Upper lobe of left lung (tissue), 6 donors: ENCODE measurements around the gene AKAP14. TPM values are rescaled to one million over a fixed set of nuclear protein-coding genes. Genes with fewer than 3 reads are reported as not detected.
"Not testable (repeated sequence)": the region's sequence is repeated elsewhere in the genome, so short reads cannot be mapped to it uniquely, and the experiment has no call there.

Experiments
- ATAC-seq, 2 donors: fragments of 200-7000 bp; cut with Tn5 transposase; one replicate each; pipeline ENCODE4 v1.9.1; 2022; ENCODE audit warnings: mild to moderate bottlenecking in 2 of 2, moderate library complexity in 2 of 2; ENCODE audit not compliant: low FRiP score in 2 of 2
- DNase-seq, 2 donors: peaks; one replicate each; pipeline ENCODE4 v3.0.0-alpha.2; 2019 to 2020
- H3K27ac ChIP-seq, 4 donors: fragments of 200-600 bp; sonication (generic); one replicate each; pipeline ENCODE4 v1.5.1; 2016 to 2019
- H3K27me3 ChIP-seq, 4 donors: fragments of 200-600 bp; sonication (generic); one replicate each; pipeline ENCODE4 v1.5.1; 2017 to 2019
- H3K36me3 ChIP-seq, 4 donors: fragments of 200-600 bp; sonication (generic); one replicate each; pipeline ENCODE4 v1.5.1; 2016 to 2019
- H3K4me1 ChIP-seq, 4 donors: fragments of 200-600 bp; sonication (generic); one replicate each; pipeline ENCODE4 v1.5.1; 2018 to 2019
- H3K4me3 ChIP-seq, 4 donors: fragments of 200-600 bp; sonication (generic); one replicate each; pipeline ENCODE4 v1.5.1; 2017 to 2019; ENCODE audit warnings: mild to moderate bottlenecking in 2 of 4, moderate library complexity in 1 of 4
- H3K9me3 ChIP-seq, 4 donors: fragments of 200-600 bp; sonication (generic); one replicate each; pipeline ENCODE4 v1.5.1; 2018 to 2019
- EP300 ChIP-seq, 4 donors: sonication (generic); formaldehyde crosslinking; IDR thresholded peaks; one replicate each; pipeline ENCODE4 v1.5.1; 2017; ENCODE audit warnings: antibody characterized with exemption in 4 of 4, control low read depth in 2 of 4
- POLR2A ChIP-seq, 4 donors: fragments of 450-650 bp; IDR thresholded peaks; one replicate each; pipeline ENCODE4 v1.5.1; 2016 to 2017; ENCODE audit warnings: antibody characterized with exemption in 4 of 4, mild to moderate bottlenecking in 2 of 4
- POLR2AphosphoS5 ChIP-seq, 2 donors: sonication (generic); formaldehyde crosslinking; IDR thresholded peaks; one replicate each; pipeline ENCODE4 v1.5.1; 2017; ENCODE audit warnings: antibody characterized with exemption in 2 of 2
- WGBS, 2 donors: methylation state at CpG; one replicate each; pipeline ENCODE4 v1.1.5; 2017 to 2018; 5-methylcytosine and 5-hydroxymethylcytosine counted together
- total RNA-seq, 6 donors: library from RNA; depleted of rRNA in 4 of 6; stranded (reverse); fragments of >200 nt in 4 of 6; gene quantifications; one replicate each; pipeline versions ENCODE4 v1.1.0 to v1.2.1, GENCODE V29; 2016 to 2021
- TF ChIP-seq, protein P1 (sequence below), 6 experiments: fragments of 450-650 bp in 4 of 6; fragments of 200-600 bp in 2 of 6; sonication (generic) in 2 of 6; IDR thresholded peaks; one replicate each; pipeline ENCODE4 v1.5.1; 2016 to 2019; ENCODE audit warnings: antibody characterized with exemption in 6 of 6
- donor health status: DM: no; HTN: no; CAD: no; lungs with moderate emphysema.
- donor health status: DM: no; HTN: yes; CAD: no; lungs with severe emphysema.

The AKAP14 gene
- total RNA-seq, 6 donors from 2014 or later: 0.31 to 13.5 (median 3.0) TPM; not detected in 1

DNA sequence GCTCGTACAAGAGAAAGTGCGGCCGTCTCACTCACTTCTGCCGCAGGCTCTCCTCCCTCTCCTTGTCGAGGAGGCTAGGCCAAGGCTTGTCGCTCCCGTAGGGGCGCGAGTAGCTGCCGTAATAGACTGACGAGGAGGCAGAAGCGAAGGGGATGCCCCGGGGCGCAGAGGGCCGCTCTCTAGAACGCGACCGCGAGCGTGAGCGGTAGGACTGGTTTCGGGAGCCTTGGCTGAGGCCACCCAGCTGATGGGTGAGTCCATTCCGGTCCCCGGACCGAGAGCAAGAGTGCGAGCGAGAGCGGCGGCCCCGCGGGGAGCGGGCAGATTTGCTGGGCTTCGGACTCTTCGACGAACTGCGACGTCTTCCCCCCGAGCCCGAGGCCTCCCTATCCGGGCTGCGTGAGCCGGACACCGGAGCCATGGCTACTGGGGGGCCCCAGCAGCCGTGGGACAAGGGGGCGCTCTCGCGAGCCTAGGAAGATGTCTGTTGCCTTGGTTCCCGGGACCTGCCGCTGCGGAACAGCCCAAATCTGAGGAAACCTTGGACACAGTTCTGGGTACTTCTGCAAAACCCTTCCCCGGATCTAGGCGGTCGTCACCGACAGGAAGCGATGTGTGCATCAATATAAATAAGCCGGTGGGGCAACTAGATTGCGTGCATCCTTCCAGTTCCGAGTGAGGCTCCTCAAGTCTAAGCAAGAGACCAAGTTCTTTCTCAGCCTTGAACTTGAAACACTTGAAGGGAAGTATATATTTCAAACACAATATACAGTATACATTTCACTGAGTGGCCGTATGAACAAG is 47.7 kb downstream of the AKAP14 start, which contains the start of gene NKAP:
Gene NKAP (minus strand): TSS at position 567 of the 804 bp plus-strand sequence. CDS start 146 bp downstream, at position 421.
- ATAC-seq (peak; percentile 94 to 99), DNase-seq (peak; percentile 78 to 89)
- peak within 1 kb of the TSS; percentile 84 to 92 (median 88) for H3K27ac ChIP-seq
- H3K4me1 ChIP-seq: peaks cover 5 to 15% (median 10%) of the 10 kb centered on the region in 4 donors
- TF ChIP-seq EP300 (IDR thresholded peaks at IDR 0.05) (peak in 1 of 4 donors; percentile 3), POLR2AphosphoS5 (IDR thresholded peaks at IDR 0.05) (peak; percentile 56 to 70), POLR2A (IDR thresholded peaks at IDR 0.05) (peak in 3 of 4 donors; percentile 28 to 65 (median 46))
- TF ChIP-seq, protein P1, sequence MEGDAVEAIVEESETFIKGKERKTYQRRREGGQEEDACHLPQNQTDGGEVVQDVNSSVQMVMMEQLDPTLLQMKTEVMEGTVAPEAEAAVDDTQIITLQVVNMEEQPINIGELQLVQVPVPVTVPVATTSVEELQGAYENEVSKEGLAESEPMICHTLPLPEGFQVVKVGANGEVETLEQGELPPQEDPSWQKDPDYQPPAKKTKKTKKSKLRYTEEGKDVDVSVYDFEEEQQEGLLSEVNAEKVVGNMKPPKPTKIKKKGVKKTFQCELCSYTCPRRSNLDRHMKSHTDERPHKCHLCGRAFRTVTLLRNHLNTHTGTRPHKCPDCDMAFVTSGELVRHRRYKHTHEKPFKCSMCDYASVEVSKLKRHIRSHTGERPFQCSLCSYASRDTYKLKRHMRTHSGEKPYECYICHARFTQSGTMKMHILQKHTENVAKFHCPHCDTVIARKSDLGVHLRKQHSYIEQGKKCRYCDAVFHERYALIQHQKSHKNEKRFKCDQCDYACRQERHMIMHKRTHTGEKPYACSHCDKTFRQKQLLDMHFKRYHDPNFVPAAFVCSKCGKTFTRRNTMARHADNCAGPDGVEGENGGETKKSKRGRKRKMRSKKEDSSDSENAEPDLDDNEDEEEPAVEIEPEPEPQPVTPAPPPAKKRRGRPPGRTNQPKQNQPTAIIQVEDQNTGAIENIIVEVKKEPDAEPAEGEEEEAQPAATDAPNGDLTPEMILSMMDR (IDR thresholded peaks at IDR 0.05): peak in 1 of 6 experiments; percentile 8
- H3K4me3 ChIP-seq: peak within 1 kb of the TSS; percentile 42 to 78 (median 64)
- H3K36me3 ChIP-seq: no peaks in the 10 kb centered on the region
- H3K9me3 ChIP-seq: no peaks in the 10 kb centered on the region
- 0 to 41% methylated on average over 4 to 48 of the region's 59 CpGs for WGBS, 2 donors
- H3K27me3 ChIP-seq: no peaks in the 10 kb centered on the region

DNA sequence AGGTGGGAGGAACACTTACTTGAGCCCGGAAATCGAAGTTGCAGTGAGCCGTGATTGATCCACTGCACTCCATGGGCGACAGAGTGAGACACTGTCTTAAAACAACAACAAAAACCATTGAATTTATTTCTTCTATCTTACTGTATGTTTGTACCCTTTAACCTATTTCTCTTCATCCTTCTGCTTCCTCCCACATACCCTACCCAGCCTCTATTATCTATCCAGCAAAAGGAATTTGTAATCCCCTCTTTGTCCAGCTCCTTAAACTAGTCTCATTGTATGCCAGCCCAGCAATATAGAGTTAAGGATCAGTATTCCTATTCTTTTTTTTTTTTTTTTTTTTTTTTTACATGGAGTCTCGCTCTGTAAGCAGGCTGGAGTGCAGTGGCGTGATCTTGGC is 49.8 kb downstream of the AKAP14 start:
- H3K27me3 ChIP-seq: no peaks in the 10 kb centered on the region
- peaks cover 5 to 15% (median 10%) of the 10 kb centered on the region in 4 donors for H3K4me1 ChIP-seq
- WGBS, 2 donors: 64 to 77% methylated on average over 6 of the region's 6 CpGs

DNA sequence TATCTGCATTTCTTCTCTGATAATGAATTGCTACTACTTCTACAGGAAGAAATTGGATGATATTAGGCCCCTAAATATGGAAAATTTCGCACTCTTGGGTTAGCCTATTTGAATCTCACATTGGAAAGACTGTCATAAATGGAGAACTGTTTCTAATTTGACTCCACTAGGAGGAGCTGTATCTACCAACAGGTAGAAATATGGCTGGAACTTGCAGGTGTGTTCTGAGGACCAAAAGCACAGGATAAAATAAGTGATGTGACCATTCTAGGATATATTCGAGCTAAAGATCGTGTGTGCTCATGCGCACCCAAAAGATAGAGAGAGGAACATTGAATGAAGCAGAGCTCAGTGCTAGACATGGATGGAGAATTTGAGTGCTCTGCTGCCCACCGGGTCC is 52.7 kb downstream of the AKAP14 start:
- ATAC-seq (no peak), DNase-seq (no peak)
- no peak overlapping the region for H3K4me3 ChIP-seq
- H3K27me3 ChIP-seq: no peaks in the 10 kb centered on the region
- peaks cover 0 to 5% (median 0%) of the 10 kb centered on the region in 4 donors for H3K4me1 ChIP-seq
- TF ChIP-seq EP300 (IDR thresholded peaks at IDR 0.05): no peak
- TF ChIP-seq, protein P1 (IDR thresholded peaks at IDR 0.05): peak in 1 of 6 experiments; percentile 7
- H3K36me3 ChIP-seq: no peaks in the 10 kb centered on the region
- H3K9me3 ChIP-seq: no peaks in the 10 kb centered on the region
- H3K27ac ChIP-seq: no peak overlapping the region
- WGBS, 2 donors: 81 to 91% methylated on average over 5 of the region's 5 CpGs

More for the DNA sequence above, 49.8 kb downstream of the AKAP14 start:
- DNase-seq (no peak), ATAC-seq (no peak)
- no peaks in the 10 kb centered on the region for H3K36me3 ChIP-seq
- H3K9me3 ChIP-seq: no peaks in the 10 kb centered on the region
- no peak overlapping the region for H3K4me3 ChIP-seq
- no peak overlapping the region for H3K27ac ChIP-seq
- TF ChIP-seq, protein P1 (IDR thresholded peaks at IDR 0.05): no peak
- no peak for TF ChIP-seq POLR2AphosphoS5 (IDR thresholded peaks at IDR 0.05)
- TF ChIP-seq POLR2A (IDR thresholded peaks at IDR 0.05): no peak
- no peak for TF ChIP-seq EP300 (IDR thresholded peaks at IDR 0.05)

DNA sequence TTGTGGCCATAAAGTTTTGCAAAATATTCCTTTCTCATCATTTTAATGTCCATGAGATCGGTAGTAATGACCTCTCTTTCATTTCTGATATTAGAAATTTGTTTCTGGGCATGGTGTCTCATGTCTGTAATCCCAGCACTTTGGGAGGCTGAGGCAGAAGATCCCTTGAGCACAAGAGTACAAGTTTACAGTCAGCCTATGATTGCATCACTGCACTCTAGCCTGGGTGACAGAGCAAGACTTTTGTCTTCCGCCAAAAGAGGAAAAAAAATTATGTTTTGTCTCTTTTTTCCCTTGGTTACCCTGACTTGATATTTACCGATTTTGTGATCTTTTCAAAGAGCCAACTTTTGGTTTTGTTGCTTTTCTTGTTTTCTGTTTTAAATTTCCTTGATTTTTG is 58.7 kb downstream of the AKAP14 start:
- Histone ChIP-seq H3K4me1 (no peaks in the 10 kb centered on the region), H3K27ac (no peak overlapping the region), H3K9me3 (no peaks in the 10 kb centered on the region), H3K27me3 (no peaks in the 10 kb centered on the region), H3K4me3 (no peak overlapping the region), H3K36me3 (no peaks in the 10 kb centered on the region)
- ATAC-seq (no peak), DNase-seq (no peak)
- TF ChIP-seq POLR2AphosphoS5 (IDR thresholded peaks at IDR 0.05): no peak
- no peak for TF ChIP-seq POLR2A (IDR thresholded peaks at IDR 0.05)
- TF ChIP-seq EP300 (IDR thresholded peaks at IDR 0.05): no peak
- TF ChIP-seq, protein P1 (IDR thresholded peaks at IDR 0.05): no peak
- 60 to 74% methylated on average over 3 of the region's 3 CpGs for WGBS, 2 donors

DNA sequence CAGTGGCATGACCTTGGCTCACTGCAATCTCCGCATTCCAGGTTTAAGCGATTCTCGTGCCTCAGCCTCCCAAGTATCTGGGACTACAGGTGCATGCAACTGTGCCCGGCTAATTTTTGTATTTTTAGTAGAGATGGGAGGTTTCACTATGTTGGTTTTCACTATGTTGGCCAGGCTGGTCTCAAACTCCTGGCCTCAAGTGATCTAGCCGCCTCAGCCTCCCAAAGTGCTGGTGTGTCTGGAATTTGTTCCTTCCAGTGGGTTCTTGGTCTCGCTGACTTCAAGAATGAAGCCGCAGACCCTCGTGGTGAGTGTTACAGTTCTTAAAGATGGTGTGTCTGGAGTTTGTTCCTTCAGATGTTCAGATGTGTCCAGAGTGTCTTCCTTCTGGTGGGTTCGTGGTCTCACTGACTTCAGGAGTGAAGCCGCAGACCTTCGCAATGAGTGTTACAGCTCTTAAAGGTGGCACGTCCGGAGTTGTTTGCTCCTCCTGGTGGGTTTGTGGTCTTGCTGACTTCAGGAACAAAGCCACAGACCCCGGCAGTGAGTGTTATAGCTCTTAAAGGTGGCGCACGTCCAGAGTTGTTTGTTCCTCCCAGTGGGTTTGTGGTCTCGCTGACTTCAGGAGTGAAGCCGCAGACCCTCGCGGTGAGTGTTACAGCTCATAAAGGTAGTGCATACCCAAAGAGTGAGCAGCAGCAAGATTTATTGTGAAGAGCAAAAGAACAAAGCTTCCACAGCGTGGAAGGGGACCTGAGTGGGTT is 60.3 kb downstream of the AKAP14 start:
- not testable (repeated sequence) for H3K4me1 ChIP-seq, H3K27ac ChIP-seq, H3K9me3 ChIP-seq, ATAC-seq, H3K27me3 ChIP-seq, H3K36me3 ChIP-seq, H3K4me3 ChIP-seq
- WGBS, 2 donors: 69 to 89% methylated on average over 3 to 21 of the region's 21 CpGs
- DNase-seq: peak in 1 of 2 donors; percentile 23
